ENCODE measurements around the gene FAM131B.

FAM131B gene

GRCh38 chr7:143322760-143323633 lies 39.5 kb downstream of the FAM131B start:
- no peak for DNase-seq
- Histone ChIP-seq H3K27ac (ENCODE audit: insufficient read depth in 1 of 2, low read depth in 1 of 2, low read length in 2 of 2, poor library complexity in 1 of 2, severe bottlenecking in 2 of 2) (no peak overlapping the region), H3K9me3 (ENCODE audit: control extremely low read depth in 1 of 5, control insufficient read depth in 4 of 5, insufficient read depth in 2 of 5, low read depth in 1 of 5, low read length in 4 of 5) (no peaks in the 10 kb centered on the region), H3K27me3 (replicated peaks in 2 of 5; ENCODE audit: control insufficient read depth in 4 of 5, insufficient read depth in 5 of 5, low read length in 4 of 5) (no peaks in the 10 kb centered on the region), H3K4me3 (ENCODE audit: control insufficient read depth in 1 of 7, extremely low read depth in 1 of 7, insufficient read depth in 4 of 7, low read depth in 2 of 7, low read length in 6 of 7) (no peak overlapping the region), H3K4me1 (ENCODE audit: control extremely low read depth in 1 of 4, control insufficient read depth in 4 of 4, insufficient read depth in 4 of 4, low read length in 3 of 4) (peaks cover 2 to 24% (median 8%) of the 10 kb centered on the region in 4 experiments), H3K36me3 (ENCODE audit: control insufficient read depth in 4 of 4, insufficient read depth in 4 of 4, low read length in 3 of 4) (no peaks in the 10 kb centered on the region)
- CTCF ChIA-PET: interaction anchor here (0.9 to 2.2 kb wide), 6 partner anchors 16 to 83 kb away, joined by 3 to 6 read pairs (median 3); no protein-coding TSS in a partner anchor
- 64% methylated on average over 18 of the region's 23 CpGs for WGBS (ENCODE audit: insufficient coverage)
- POLR2A ChIA-PET: no interaction called here

GRCh38 chr7:143321734-143322133 lies 40.8 kb downstream of the FAM131B start:
- peaks cover 2 to 24% (median 9%) of the 10 kb centered on the region in 4 experiments for H3K4me1 ChIP-seq (ENCODE audit: control extremely low read depth in 1 of 4, control insufficient read depth in 4 of 4, insufficient read depth in 4 of 4, low read length in 3 of 4)
- H3K36me3 ChIP-seq (ENCODE audit: control insufficient read depth in 4 of 4, insufficient read depth in 4 of 4, low read length in 3 of 4): no peaks in the 10 kb centered on the region
- no peak overlapping the region for H3K27ac ChIP-seq (ENCODE audit: insufficient read depth in 1 of 2, low read depth in 1 of 2, low read length in 2 of 2, poor library complexity in 1 of 2, severe bottlenecking in 2 of 2)
- no peak overlapping the region for H3K4me3 ChIP-seq (ENCODE audit: control insufficient read depth in 1 of 7, extremely low read depth in 1 of 7, insufficient read depth in 4 of 7, low read depth in 2 of 7, low read length in 6 of 7)
- 90% methylated on average over 4 of the region's 4 CpGs for WGBS (ENCODE audit: insufficient coverage)
- POLR2A ChIA-PET: no interaction called here
- no peak for DNase-seq
- no peaks in the 10 kb centered on the region for H3K9me3 ChIP-seq (ENCODE audit: control extremely low read depth in 1 of 5, control insufficient read depth in 4 of 5, insufficient read depth in 2 of 5, low read depth in 1 of 5, low read length in 4 of 5)
- no peaks in the 10 kb centered on the region for H3K27me3 ChIP-seq (replicated peaks in 2 of 5; ENCODE audit: control insufficient read depth in 4 of 5, insufficient read depth in 5 of 5, low read length in 4 of 5)
- CTCF ChIA-PET: interaction anchor here (1.1 to 2.2 kb wide), 3 partner anchors 14 to 52 kb away, joined by 3 to 6 read pairs (median 5); no protein-coding TSS in a partner anchor

DNA sequence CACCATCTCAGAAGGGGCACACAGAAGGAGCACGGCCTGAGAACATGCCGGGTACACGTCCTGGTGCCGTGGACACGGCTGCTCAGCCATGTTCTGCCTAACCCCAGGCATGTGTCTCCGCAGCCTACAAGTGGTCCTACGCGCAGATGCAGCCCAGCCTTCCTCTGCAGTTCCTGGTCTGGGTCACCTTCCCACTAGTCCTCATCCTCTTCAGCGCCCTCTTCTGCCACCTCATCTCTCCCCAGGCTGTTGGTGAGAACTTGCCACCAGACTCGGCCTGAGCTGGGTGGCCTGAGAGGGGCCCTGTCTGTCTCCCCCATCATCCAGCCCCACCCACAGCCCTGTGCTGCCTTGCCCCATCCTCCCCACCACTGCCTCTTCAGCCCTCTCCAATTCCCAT lies 41.3 kb downstream of the FAM131B start:
- Histone ChIP-seq H3K36me3 (ENCODE audit: control insufficient read depth in 4 of 4, insufficient read depth in 4 of 4, low read length in 3 of 4) (no peaks in the 10 kb centered on the region), H3K9me3 (ENCODE audit: control extremely low read depth in 1 of 5, control insufficient read depth in 4 of 5, insufficient read depth in 2 of 5, low read depth in 1 of 5, low read length in 4 of 5) (no peaks in the 10 kb centered on the region), H3K27ac (ENCODE audit: insufficient read depth in 1 of 2, low read depth in 1 of 2, low read length in 2 of 2, poor library complexity in 1 of 2, severe bottlenecking in 2 of 2) (no peak overlapping the region), H3K27me3 (replicated peaks in 2 of 5; ENCODE audit: control insufficient read depth in 4 of 5, insufficient read depth in 5 of 5, low read length in 4 of 5) (no peaks in the 10 kb centered on the region), H3K4me1 (ENCODE audit: control extremely low read depth in 1 of 4, control insufficient read depth in 4 of 4, insufficient read depth in 4 of 4, low read length in 3 of 4) (peaks cover 2 to 24% (median 11%) of the 10 kb centered on the region in 4 experiments), H3K4me3 (ENCODE audit: control insufficient read depth in 1 of 7, extremely low read depth in 1 of 7, insufficient read depth in 4 of 7, low read depth in 2 of 7, low read length in 6 of 7) (no peak overlapping the region)
- ChIA-PET POLR2A (no interaction called here), CTCF (interaction anchor here (0.7 to 2.2 kb wide), 4 partner anchors 10 to 52 kb away, joined by 3 to 6 read pairs (median 4); no protein-coding TSS in a partner anchor)
- WGBS (ENCODE audit: insufficient coverage): 100% methylated on average over 10 of the region's 10 CpGs
- no peak for DNase-seq

GRCh38 chr7:143320620-143321019 lies 41.9 kb downstream of the FAM131B start:
- no peaks in the 10 kb centered on the region for H3K9me3 ChIP-seq (ENCODE audit: control extremely low read depth in 1 of 5, control insufficient read depth in 4 of 5, insufficient read depth in 2 of 5, low read depth in 1 of 5, low read length in 4 of 5)
- H3K27ac ChIP-seq (ENCODE audit: insufficient read depth in 1 of 2, low read depth in 1 of 2, low read length in 2 of 2, poor library complexity in 1 of 2, severe bottlenecking in 2 of 2): no peak overlapping the region
- POLR2A ChIA-PET: no interaction called here
- no peaks in the 10 kb centered on the region for H3K36me3 ChIP-seq (ENCODE audit: control insufficient read depth in 4 of 4, insufficient read depth in 4 of 4, low read length in 3 of 4)
- no peak for DNase-seq
- H3K4me3 ChIP-seq (ENCODE audit: control insufficient read depth in 1 of 7, extremely low read depth in 1 of 7, insufficient read depth in 4 of 7, low read depth in 2 of 7, low read length in 6 of 7): no peak overlapping the region
- no peaks in the 10 kb centered on the region for H3K27me3 ChIP-seq (replicated peaks in 2 of 5; ENCODE audit: control insufficient read depth in 4 of 5, insufficient read depth in 5 of 5, low read length in 4 of 5)
- CTCF ChIA-PET: interaction anchor here (0.7 to 1.9 kb wide), 3 partner anchors 10 to 48 kb away, joined by 3 to 6 read pairs (median 5); no protein-coding TSS in a partner anchor
- 86% methylated on average over 9 of the region's 9 CpGs for WGBS (ENCODE audit: insufficient coverage)
- peaks cover 2 to 28% (median 15%) of the 10 kb centered on the region in 4 experiments for H3K4me1 ChIP-seq (ENCODE audit: control extremely low read depth in 1 of 4, control insufficient read depth in 4 of 4, insufficient read depth in 4 of 4, low read length in 3 of 4)

DNA sequence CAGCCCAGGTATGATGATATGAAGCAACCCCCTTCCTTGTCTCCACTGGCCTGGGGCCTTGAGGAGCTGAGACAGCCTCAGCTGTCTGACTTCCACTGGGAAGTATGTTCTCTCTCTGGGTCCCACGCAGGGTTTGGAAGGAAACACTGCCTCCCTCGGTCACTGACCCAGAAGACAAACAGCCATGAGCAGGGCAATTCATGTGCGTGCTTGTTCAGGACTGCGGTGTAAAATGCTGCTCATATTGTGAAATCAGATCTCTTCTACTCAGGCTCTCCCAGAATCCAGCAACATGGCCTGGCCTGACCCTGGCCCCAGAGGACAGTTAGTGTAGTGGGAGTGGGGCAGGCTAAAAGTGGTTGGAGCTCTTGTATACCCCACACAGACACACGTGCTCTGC lies 43.9 kb downstream of the FAM131B start:
- no peak overlapping the region for H3K27ac ChIP-seq (ENCODE audit: insufficient read depth in 1 of 2, low read depth in 1 of 2, low read length in 2 of 2, poor library complexity in 1 of 2, severe bottlenecking in 2 of 2)
- H3K36me3 ChIP-seq (ENCODE audit: control insufficient read depth in 4 of 4, insufficient read depth in 4 of 4, low read length in 3 of 4): no peaks in the 10 kb centered on the region
- no peaks in the 10 kb centered on the region for H3K9me3 ChIP-seq (ENCODE audit: control extremely low read depth in 1 of 5, control insufficient read depth in 4 of 5, insufficient read depth in 2 of 5, low read depth in 1 of 5, low read length in 4 of 5)
- H3K27me3 ChIP-seq (replicated peaks in 2 of 5; ENCODE audit: control insufficient read depth in 4 of 5, insufficient read depth in 5 of 5, low read length in 4 of 5): no peaks in the 10 kb centered on the region
- POLR2A ChIA-PET: no interaction called here
- H3K4me1 ChIP-seq (ENCODE audit: control extremely low read depth in 1 of 4, control insufficient read depth in 4 of 4, insufficient read depth in 4 of 4, low read length in 3 of 4): peaks cover 6 to 35% (median 30%) of the 10 kb centered on the region in 4 experiments
- no peak overlapping the region for H3K4me3 ChIP-seq (ENCODE audit: control insufficient read depth in 1 of 7, extremely low read depth in 1 of 7, insufficient read depth in 4 of 7, low read depth in 2 of 7, low read length in 6 of 7)
- DNase-seq: no peak
- WGBS (ENCODE audit: insufficient coverage): 95% methylated on average over 4 of the region's 5 CpGs
- CTCF ChIA-PET: interaction anchor here (0.7 to 1.2 kb wide), 4 partner anchors 9 to 65 kb away, joined by 3 read pairs; no protein-coding TSS in a partner anchor

GRCh38 chr7:143316492-143316891 lies 46.0 kb downstream of the FAM131B start:
- H3K36me3 ChIP-seq (ENCODE audit: control insufficient read depth in 4 of 4, insufficient read depth in 4 of 4, low read length in 3 of 4): no peaks in the 10 kb centered on the region
- ChIA-PET POLR2A (interaction anchor here (0.6 kb wide), 1 partner anchor 318 kb away, joined by 3 read pairs; no protein-coding TSS in a partner anchor), CTCF (interaction anchor here (1.2 to 2.3 kb wide), 5 partner anchors 10 to 92 kb away, joined by 3 to 16 read pairs (median 4); no protein-coding TSS in a partner anchor)
- H3K4me1 ChIP-seq (ENCODE audit: control extremely low read depth in 1 of 4, control insufficient read depth in 4 of 4, insufficient read depth in 4 of 4, low read length in 3 of 4): peaks cover 6 to 26% (median 18%) of the 10 kb centered on the region in 4 experiments
- no peaks in the 10 kb centered on the region for H3K27me3 ChIP-seq (replicated peaks in 2 of 5; ENCODE audit: control insufficient read depth in 4 of 5, insufficient read depth in 5 of 5, low read length in 4 of 5)
- H3K4me3 ChIP-seq (ENCODE audit: control insufficient read depth in 1 of 7, extremely low read depth in 1 of 7, insufficient read depth in 4 of 7, low read depth in 2 of 7, low read length in 6 of 7): no peak overlapping the region
- H3K27ac ChIP-seq (ENCODE audit: insufficient read depth in 1 of 2, low read depth in 1 of 2, low read length in 2 of 2, poor library complexity in 1 of 2, severe bottlenecking in 2 of 2): no peak overlapping the region
- DNase-seq: no peak
- no peaks in the 10 kb centered on the region for H3K9me3 ChIP-seq (ENCODE audit: control extremely low read depth in 1 of 5, control insufficient read depth in 4 of 5, insufficient read depth in 2 of 5, low read depth in 1 of 5, low read length in 4 of 5)
- 96% methylated on average over 3 of the region's 4 CpGs for WGBS (ENCODE audit: insufficient coverage)

DNA sequence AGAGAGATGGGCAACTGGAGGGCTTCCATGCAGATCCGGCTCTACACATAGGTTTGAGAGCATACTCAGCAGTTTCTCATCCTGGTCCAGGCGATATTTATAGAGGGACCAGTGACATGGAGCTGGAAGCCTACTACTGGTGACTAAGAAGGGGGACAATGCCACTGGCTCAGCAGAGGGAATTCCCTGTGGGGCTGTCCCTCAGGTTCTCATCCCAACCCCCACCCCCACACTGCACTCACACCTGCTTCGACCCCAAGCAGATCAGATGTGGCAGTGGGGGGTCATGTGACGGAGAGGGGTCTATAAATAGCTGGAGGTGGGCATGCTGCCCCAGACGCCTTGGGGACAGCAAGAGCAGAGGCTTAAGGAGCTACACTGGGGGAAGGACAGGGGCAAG lies 46.7 kb downstream of the FAM131B start, which contains the start of gene CLCN1:
Gene CLCN1 (plus strand): TSS at position 336 of the 400 bp plus-strand sequence. CDS start 102 bp downstream, outside the sequence.
- POLR2A ChIA-PET: interaction anchor here (0.6 kb wide), 1 partner anchor 317 kb away, joined by 3 read pairs; no protein-coding TSS in a partner anchor

More for the DNA sequence above, 46.7 kb downstream of the FAM131B start, which contains the start of gene CLCN1:
- Histone ChIP-seq H3K4me3 (ENCODE audit: control insufficient read depth in 1 of 7, extremely low read depth in 1 of 7, insufficient read depth in 4 of 7, low read depth in 2 of 7, low read length in 6 of 7) (no peak within 1 kb of the TSS), H3K36me3 (ENCODE audit: control insufficient read depth in 4 of 4, insufficient read depth in 4 of 4, low read length in 3 of 4) (no peaks in the 10 kb centered on the region), H3K9me3 (ENCODE audit: control extremely low read depth in 1 of 5, control insufficient read depth in 4 of 5, insufficient read depth in 2 of 5, low read depth in 1 of 5, low read length in 4 of 5) (no peaks in the 10 kb centered on the region), H3K4me1 (ENCODE audit: control extremely low read depth in 1 of 4, control insufficient read depth in 4 of 4, insufficient read depth in 4 of 4, low read length in 3 of 4) (peaks cover 6 to 26% (median 18%) of the 10 kb centered on the region in 4 experiments), H3K27ac (ENCODE audit: insufficient read depth in 1 of 2, low read depth in 1 of 2, low read length in 2 of 2, poor library complexity in 1 of 2, severe bottlenecking in 2 of 2) (no peak within 1 kb of the TSS), H3K27me3 (replicated peaks in 2 of 5; ENCODE audit: control insufficient read depth in 4 of 5, insufficient read depth in 5 of 5, low read length in 4 of 5) (no peaks in the 10 kb centered on the region)
- whole genome bisulfite sequencing (ENCODE audit: insufficient coverage): 100% methylated on average over 3 of the region's 5 CpGs
- no peak for DNase-seq
- CTCF ChIA-PET: interaction anchor here (1.0 to 2.3 kb wide), 7 partner anchors 9 to 94 kb away, joined by 3 to 16 read pairs (median 4); no protein-coding TSS in a partner anchor

Measured in common myeloid progenitor, CD34-positive (primary cell).